SK-N-SH (cell line): ENCODE data around the gene SOX9. TPM values are rescaled to one million over a fixed set of nuclear protein-coding genes. Genes with fewer than 3 reads are reported as not detected.

ENCODE experiments used
- CHD2 ChIP-seq: fragments of 150-350 bp; IDR thresholded peaks from 2 replicates; pipeline ENCODE4 v1.6.1; 2018; ENCODE audit warnings: low read length; ENCODE audit not compliant: partially characterized antibody
- EP300 ChIP-seq, 2 experiments: IDR thresholded peaks; 2 replicates each; pipeline versions ENCODE4 v1.4.0 to v1.6.1; 2012; ENCODE audit warnings: borderline replicate concordance in 1 of 2, low read depth in 1 of 2, low read length in 1 of 2
- FOSL2 ChIP-seq: IDR thresholded peaks from 2 replicates; pipeline ENCODE4 v1.4.0; 2012; ENCODE audit warnings: low read depth, mild to moderate bottlenecking, moderate library complexity, borderline replicate concordance
- FOXJ3 ChIP-seq: sonication (generic); formaldehyde crosslinking; IDR thresholded peaks from 2 replicates; pipeline ENCODE4 v1.5.1; 2020; ENCODE audit warnings: mild to moderate bottlenecking, missing genetic modification reagents
- GABPA ChIP-seq: IDR thresholded peaks from 2 replicates; pipeline ENCODE4 v1.4.0; 2012; ENCODE audit warnings: low read depth, mild to moderate bottlenecking
- GATA2 ChIP-seq: sonication (generic); formaldehyde crosslinking; IDR thresholded peaks from 2 replicates; pipeline ENCODE4 v1.5.0; 2020; ENCODE audit warnings: mild to moderate bottlenecking, missing genetic modification reagents
- JUND ChIP-seq: IDR thresholded peaks from 2 replicates; pipeline ENCODE4 v1.4.0; 2012
- MEF2A ChIP-seq: IDR thresholded peaks from 2 replicates; pipeline ENCODE4 v1.4.0; 2012; ENCODE audit warnings: low read depth, borderline replicate concordance
- NFIC ChIP-seq: IDR thresholded peaks from 2 replicates; pipeline ENCODE4 v1.4.0; 2012; ENCODE audit warnings: borderline replicate concordance
- POLR2AphosphoS5 ChIP-seq: IDR thresholded peaks from 2 replicates; pipeline ENCODE4 v1.6.1; 2012; ENCODE audit warnings: low read depth, low read length
- RAD21 ChIP-seq: IDR thresholded peaks from 2 replicates; pipeline ENCODE4 v1.6.1; 2012; ENCODE audit warnings: mild to moderate bottlenecking, low read length
- RXRA ChIP-seq: IDR thresholded peaks from 2 replicates; pipeline ENCODE4 v1.4.0; 2012; ENCODE audit warnings: low read depth, mild to moderate bottlenecking, borderline replicate concordance
- SIN3A ChIP-seq: IDR thresholded peaks from 2 replicates; pipeline ENCODE4 v1.6.1; 2012; ENCODE audit warnings: low read depth, mild to moderate bottlenecking, low read length, moderate library complexity, borderline replicate concordance
- SMC3 ChIP-seq: IDR thresholded peaks from 2 replicates; pipeline ENCODE4 v1.6.1; 2012; ENCODE audit warnings: low read depth, low read length, improper control_type of control experiment
- TAF1 ChIP-seq: IDR thresholded peaks from 2 replicates; pipeline ENCODE4 v1.6.1; 2012; ENCODE audit warnings: low read depth, mild to moderate bottlenecking, low read length, moderate library complexity, borderline replicate concordance
- TEAD4 ChIP-seq: IDR thresholded peaks from 2 replicates; pipeline ENCODE4 v1.4.0; 2012; ENCODE audit warnings: mild to moderate bottlenecking, borderline replicate concordance; ENCODE audit not compliant: insufficient read depth
- USF1 ChIP-seq: IDR thresholded peaks from 2 replicates; pipeline ENCODE4 v1.4.0; 2012; ENCODE audit warnings: low read depth, borderline replicate concordance
- YY1 ChIP-seq: IDR thresholded peaks from 2 replicates; pipeline ENCODE4 v1.4.0; 2012; ENCODE audit warnings: low read depth, mild to moderate bottlenecking
- polyA plus RNA-seq, 3 experiments: library from polyadenylated mRNA; depleted of rRNA; stranded (reverse); fragments of >200 nt; gene quantifications; 2 replicates each; pipeline ENCODE4 v1.2.3, GENCODE V29; 2012
- TF ChIP-seq, protein P1 (sequence below): IDR thresholded peaks from 2 replicates; pipeline ENCODE4 v1.6.1; 2012; ENCODE audit warnings: mild to moderate bottlenecking, low read depth, low read length, moderate library complexity
- TF ChIP-seq, protein P2 (sequence below): fragments of 150-350 bp; IDR thresholded peaks from 2 replicates; pipeline ENCODE4 v1.6.1; 2017; ENCODE audit warnings: antibody characterized with exemption, low read length, low read depth, borderline replicate concordance
- TF ChIP-seq, protein P3 (sequence below): fragments of 150-350 bp; IDR thresholded peaks from 2 replicates; pipeline ENCODE4 v1.6.1; 2016; ENCODE audit warnings: mild to moderate bottlenecking, low read depth, low read length

The SOX9 gene
- polyA plus RNA-seq, 1 of the 3 experiments (the other 2 are of a cell fraction): 35.3 TPM

- TF ChIP-seq USF1 (no peak), NFIC (no peak), JUND (no peak), SMC3 (no peak), GATA2 (no peak), FOXJ3 (CRISPR knock-in tag) (no peak), RAD21 (0 out of 2 replicates have a peak, but pooled peaks have one; percentile 7), MEF2A (peak; percentile 13; the same call in 1 of the 2 replicates), GABPA (no peak), POLR2AphosphoS5 (no peak), YY1 (peak; percentile 27; the same call in 1 of the 2 replicates), TEAD4 (0 out of 2 replicates have a peak, but pooled peaks have one; percentile 14), EP300 (IDR thresholded peaks at IDR 0.05; ENCODE audit: borderline replicate concordance in 1 of 2, low read depth in 1 of 2, low read length in 1 of 2) (no peak), SIN3A (0 out of 2 replicates have a peak, but pooled peaks have one; percentile 48), CHD2 (no peak), RXRA (no peak), FOSL2 (no peak; the same call in 1 of the 2 replicates), TAF1 (no peak; the same call in 1 of the 2 replicates)
- TF ChIP-seq, protein P1, sequence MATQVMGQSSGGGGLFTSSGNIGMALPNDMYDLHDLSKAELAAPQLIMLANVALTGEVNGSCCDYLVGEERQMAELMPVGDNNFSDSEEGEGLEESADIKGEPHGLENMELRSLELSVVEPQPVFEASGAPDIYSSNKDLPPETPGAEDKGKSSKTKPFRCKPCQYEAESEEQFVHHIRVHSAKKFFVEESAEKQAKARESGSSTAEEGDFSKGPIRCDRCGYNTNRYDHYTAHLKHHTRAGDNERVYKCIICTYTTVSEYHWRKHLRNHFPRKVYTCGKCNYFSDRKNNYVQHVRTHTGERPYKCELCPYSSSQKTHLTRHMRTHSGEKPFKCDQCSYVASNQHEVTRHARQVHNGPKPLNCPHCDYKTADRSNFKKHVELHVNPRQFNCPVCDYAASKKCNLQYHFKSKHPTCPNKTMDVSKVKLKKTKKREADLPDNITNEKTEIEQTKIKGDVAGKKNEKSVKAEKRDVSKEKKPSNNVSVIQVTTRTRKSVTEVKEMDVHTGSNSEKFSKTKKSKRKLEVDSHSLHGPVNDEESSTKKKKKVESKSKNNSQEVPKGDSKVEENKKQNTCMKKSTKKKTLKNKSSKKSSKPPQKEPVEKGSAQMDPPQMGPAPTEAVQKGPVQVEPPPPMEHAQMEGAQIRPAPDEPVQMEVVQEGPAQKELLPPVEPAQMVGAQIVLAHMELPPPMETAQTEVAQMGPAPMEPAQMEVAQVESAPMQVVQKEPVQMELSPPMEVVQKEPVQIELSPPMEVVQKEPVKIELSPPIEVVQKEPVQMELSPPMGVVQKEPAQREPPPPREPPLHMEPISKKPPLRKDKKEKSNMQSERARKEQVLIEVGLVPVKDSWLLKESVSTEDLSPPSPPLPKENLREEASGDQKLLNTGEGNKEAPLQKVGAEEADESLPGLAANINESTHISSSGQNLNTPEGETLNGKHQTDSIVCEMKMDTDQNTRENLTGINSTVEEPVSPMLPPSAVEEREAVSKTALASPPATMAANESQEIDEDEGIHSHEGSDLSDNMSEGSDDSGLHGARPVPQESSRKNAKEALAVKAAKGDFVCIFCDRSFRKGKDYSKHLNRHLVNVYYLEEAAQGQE: no peak
- TF ChIP-seq, protein P2, sequence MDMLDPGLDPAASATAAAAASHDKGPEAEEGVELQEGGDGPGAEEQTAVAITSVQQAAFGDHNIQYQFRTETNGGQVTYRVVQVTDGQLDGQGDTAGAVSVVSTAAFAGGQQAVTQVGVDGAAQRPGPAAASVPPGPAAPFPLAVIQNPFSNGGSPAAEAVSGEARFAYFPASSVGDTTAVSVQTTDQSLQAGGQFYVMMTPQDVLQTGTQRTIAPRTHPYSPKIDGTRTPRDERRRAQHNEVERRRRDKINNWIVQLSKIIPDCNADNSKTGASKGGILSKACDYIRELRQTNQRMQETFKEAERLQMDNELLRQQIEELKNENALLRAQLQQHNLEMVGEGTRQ: no peak
- TF ChIP-seq, protein P3, sequence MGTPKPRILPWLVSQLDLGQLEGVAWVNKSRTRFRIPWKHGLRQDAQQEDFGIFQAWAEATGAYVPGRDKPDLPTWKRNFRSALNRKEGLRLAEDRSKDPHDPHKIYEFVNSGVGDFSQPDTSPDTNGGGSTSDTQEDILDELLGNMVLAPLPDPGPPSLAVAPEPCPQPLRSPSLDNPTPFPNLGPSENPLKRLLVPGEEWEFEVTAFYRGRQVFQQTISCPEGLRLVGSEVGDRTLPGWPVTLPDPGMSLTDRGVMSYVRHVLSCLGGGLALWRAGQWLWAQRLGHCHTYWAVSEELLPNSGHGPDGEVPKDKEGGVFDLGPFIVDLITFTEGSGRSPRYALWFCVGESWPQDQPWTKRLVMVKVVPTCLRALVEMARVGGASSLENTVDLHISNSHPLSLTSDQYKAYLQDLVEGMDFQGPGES: no peak
Measured at GRCh38 chr17:72121164-72122009, 567 bp downstream of the SOX9 start (continued).
